Panc1 (cell line): ENCODE data around the gene CACNA1C. TPM values are rescaled to one million over a fixed set of nuclear protein-coding genes. Genes with fewer than 3 reads are reported as not detected.

ENCODE experiments used
- ATAC-seq: fragments of 200-7000 bp; cut with Tn5 transposase; 2 replicates; pipeline ENCODE4 v1.9.1; 2020; ENCODE audit warnings: mild to moderate bottlenecking, moderate library complexity
- BruUV-seq: library from RNA; stranded (reverse); fragments of 400-500 nt; replicated peaks from 2 replicates; lab custom pipeline; 2021; lab: Mats Ljungman, UMichigan
- CTCF ChIA-PET: fragments of 300-600 bp; sonication (Branson Sonifier 250); formaldehyde crosslinking; loops from one replicate; lab custom pipeline; 2022; ENCODE audit warnings: antibody characterized with exemption; lab: Charles Lee
- POLR2A ChIA-PET: fragments of 300-600 bp; sonication (Branson Sonifier 250); formaldehyde crosslinking; loops from one replicate; lab custom pipeline; 2022; ENCODE audit warnings: antibody characterized with exemption; lab: Charles Lee
- DNase-seq: peaks from one replicate; pipeline ENCODE4 v3.0.0-alpha.2; 2010; ENCODE audit warnings: low read depth, low spot score
- H3K27ac ChIP-seq: 2 replicates; pipeline ENCODE4 v1.5.1; 2011; ENCODE audit warnings: mild to moderate bottlenecking, low read length, inconsistent platforms
- H3K27me3 ChIP-seq: fragments of 200-500 bp; sonication (Bioruptor generic); 2 replicates; pipeline ENCODE4 v1.6.0; 2014; ENCODE audit warnings: low read length, inconsistent platforms; ENCODE audit not compliant: control insufficient read depth, insufficient read depth
- H3K36me3 ChIP-seq: fragments of 200-500 bp; sonication (Bioruptor generic); 2 replicates; pipeline ENCODE4 v1.5.1; 2014; ENCODE audit warnings: inconsistent platforms, mild to moderate bottlenecking, low read length, moderate library complexity; ENCODE audit not compliant: control insufficient read depth, insufficient read depth
- H3K4me1 ChIP-seq: 2 replicates; pipeline ENCODE4 v1.5.1; 2011; ENCODE audit warnings: inconsistent platforms, mild to moderate bottlenecking, low read length, moderate library complexity; ENCODE audit not compliant: control insufficient read depth, insufficient read depth
- H3K4me3 ChIP-seq, 2 experiments: 2 replicates each; pipeline ENCODE4 v1.5.1; 2011 to 2012; ENCODE audit warnings: low read depth in 2 of 2, low read length in 2 of 2, mild to moderate bottlenecking in 2 of 2, inconsistent platforms in 1 of 2, moderate library complexity in 1 of 2
- H3K9me3 ChIP-seq: fragments of 200-500 bp; sonication (Bioruptor generic); 2 replicates; pipeline ENCODE4 v1.5.1; 2014; ENCODE audit warnings: low read depth, mild to moderate bottlenecking, inconsistent platforms, low read length, moderate library complexity; ENCODE audit not compliant: control insufficient read depth, insufficient read depth
- POLR2AphosphoS5 ChIP-seq: IDR thresholded peaks from 2 replicates; pipeline ENCODE4 v1.6.1; 2012; ENCODE audit warnings: mild to moderate bottlenecking, low read depth, low read length, moderate library complexity
- SIN3A ChIP-seq: IDR thresholded peaks from 2 replicates; pipeline ENCODE4 v1.6.1; 2012; ENCODE audit warnings: low read depth, mild to moderate bottlenecking, low read length, moderate library complexity, borderline replicate concordance; ENCODE audit not compliant: insufficient read depth
- TCF7L2 ChIP-seq: IDR thresholded peaks from 2 replicates; pipeline ENCODE4 v1.6.1; 2011; ENCODE audit warnings: mild to moderate bottlenecking, low read depth, low read length, inconsistent platforms
- in situ Hi-C: cut with HindIII; loops from 2 replicates; pipeline ENCODE4 v1.10.0; 2016; ENCODE audit warnings: low sequenced_read_pairs, low pct_unique_long_range_greater_than_20kb
- intact Hi-C: fragments of 100-400 bp; cut with micrococcal nuclease; formaldehyde crosslinking; loops from one replicate; pipeline ENCODE4 v1.10.0; 2022; ENCODE audit not compliant: unreplicated experiment
- total RNA-seq: library from RNA; stranded (reverse); gene quantifications from one replicate; pipeline ENCODE4 v1.2.1, GENCODE V29; 2021; ENCODE audit not compliant: unreplicated experiment
- TF ChIP-seq, protein P1 (sequence below), 2 experiments: IDR thresholded peaks; 2 replicates each; pipeline ENCODE4 v1.6.1; 2011 to 2012; ENCODE audit warnings: low read depth in 2 of 2, control low read depth in 1 of 2, low read length in 1 of 2, mild to moderate bottlenecking in 1 of 2, moderate library complexity in 1 of 2; ENCODE audit not compliant: insufficient read depth in 1 of 2
- TF ChIP-seq, protein P2 (sequence below): fragments of 450-650 bp; IDR thresholded peaks from 2 replicates; pipeline ENCODE4 v1.5.1; 2017; ENCODE audit warnings: mild to moderate bottlenecking

Gene CACNA1C
- total RNA-seq, 1 experiment from 2014 or later = 0.03 TPM

DNA sequence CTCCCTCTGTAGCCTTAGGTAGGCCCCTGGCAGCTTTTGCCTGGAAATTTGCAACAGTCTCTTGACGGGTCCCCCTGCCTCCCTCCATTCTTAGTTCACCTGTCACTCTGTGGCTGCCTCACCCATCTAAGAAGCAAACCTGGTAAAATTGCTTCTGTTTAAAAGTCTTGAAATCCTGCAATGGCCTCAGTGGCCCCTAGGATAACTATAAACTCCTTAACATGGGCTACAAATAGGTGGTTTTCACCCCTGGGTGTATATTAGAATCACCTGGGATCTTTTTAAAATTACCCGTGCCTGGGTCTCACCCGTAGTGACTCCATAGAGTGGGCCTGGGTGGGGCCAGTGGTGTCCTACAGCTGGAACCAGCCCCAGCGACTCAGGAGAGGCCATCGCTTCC lies 332.7 kb downstream of the CACNA1C start:
- in situ Hi-C loops (no loop called here), intact Hi-C loops (no loop called here)
- H3K4me3 ChIP-seq = no peak overlapping the region
- ATAC-seq (no peak), DNase-seq (no peak)
- CTCF ChIA-PET = no interaction called here
- no peak overlapping the region for H3K27ac ChIP-seq
- POLR2A ChIA-PET = no interaction called here
- H3K9me3 ChIP-seq = no peaks in the 10 kb centered on the region
- no peaks in the 10 kb centered on the region for H3K36me3 ChIP-seq
- no peaks in the 10 kb centered on the region; the same call in 1 of the 2 replicates for H3K27me3 ChIP-seq
- TF ChIP-seq POLR2AphosphoS5 (no peak), TCF7L2 (no peak), SIN3A (no peak)
- TF ChIP-seq, protein P1, sequence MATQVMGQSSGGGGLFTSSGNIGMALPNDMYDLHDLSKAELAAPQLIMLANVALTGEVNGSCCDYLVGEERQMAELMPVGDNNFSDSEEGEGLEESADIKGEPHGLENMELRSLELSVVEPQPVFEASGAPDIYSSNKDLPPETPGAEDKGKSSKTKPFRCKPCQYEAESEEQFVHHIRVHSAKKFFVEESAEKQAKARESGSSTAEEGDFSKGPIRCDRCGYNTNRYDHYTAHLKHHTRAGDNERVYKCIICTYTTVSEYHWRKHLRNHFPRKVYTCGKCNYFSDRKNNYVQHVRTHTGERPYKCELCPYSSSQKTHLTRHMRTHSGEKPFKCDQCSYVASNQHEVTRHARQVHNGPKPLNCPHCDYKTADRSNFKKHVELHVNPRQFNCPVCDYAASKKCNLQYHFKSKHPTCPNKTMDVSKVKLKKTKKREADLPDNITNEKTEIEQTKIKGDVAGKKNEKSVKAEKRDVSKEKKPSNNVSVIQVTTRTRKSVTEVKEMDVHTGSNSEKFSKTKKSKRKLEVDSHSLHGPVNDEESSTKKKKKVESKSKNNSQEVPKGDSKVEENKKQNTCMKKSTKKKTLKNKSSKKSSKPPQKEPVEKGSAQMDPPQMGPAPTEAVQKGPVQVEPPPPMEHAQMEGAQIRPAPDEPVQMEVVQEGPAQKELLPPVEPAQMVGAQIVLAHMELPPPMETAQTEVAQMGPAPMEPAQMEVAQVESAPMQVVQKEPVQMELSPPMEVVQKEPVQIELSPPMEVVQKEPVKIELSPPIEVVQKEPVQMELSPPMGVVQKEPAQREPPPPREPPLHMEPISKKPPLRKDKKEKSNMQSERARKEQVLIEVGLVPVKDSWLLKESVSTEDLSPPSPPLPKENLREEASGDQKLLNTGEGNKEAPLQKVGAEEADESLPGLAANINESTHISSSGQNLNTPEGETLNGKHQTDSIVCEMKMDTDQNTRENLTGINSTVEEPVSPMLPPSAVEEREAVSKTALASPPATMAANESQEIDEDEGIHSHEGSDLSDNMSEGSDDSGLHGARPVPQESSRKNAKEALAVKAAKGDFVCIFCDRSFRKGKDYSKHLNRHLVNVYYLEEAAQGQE (IDR thresholded peaks at IDR 0.05; ENCODE audit: insufficient read depth in 1 of 2, low read depth in 2 of 2, low read length in 1 of 2) = no peak
- TF ChIP-seq, protein P2, sequence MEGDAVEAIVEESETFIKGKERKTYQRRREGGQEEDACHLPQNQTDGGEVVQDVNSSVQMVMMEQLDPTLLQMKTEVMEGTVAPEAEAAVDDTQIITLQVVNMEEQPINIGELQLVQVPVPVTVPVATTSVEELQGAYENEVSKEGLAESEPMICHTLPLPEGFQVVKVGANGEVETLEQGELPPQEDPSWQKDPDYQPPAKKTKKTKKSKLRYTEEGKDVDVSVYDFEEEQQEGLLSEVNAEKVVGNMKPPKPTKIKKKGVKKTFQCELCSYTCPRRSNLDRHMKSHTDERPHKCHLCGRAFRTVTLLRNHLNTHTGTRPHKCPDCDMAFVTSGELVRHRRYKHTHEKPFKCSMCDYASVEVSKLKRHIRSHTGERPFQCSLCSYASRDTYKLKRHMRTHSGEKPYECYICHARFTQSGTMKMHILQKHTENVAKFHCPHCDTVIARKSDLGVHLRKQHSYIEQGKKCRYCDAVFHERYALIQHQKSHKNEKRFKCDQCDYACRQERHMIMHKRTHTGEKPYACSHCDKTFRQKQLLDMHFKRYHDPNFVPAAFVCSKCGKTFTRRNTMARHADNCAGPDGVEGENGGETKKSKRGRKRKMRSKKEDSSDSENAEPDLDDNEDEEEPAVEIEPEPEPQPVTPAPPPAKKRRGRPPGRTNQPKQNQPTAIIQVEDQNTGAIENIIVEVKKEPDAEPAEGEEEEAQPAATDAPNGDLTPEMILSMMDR = no peak
- BruUV-seq = no TSS peak
- H3K4me1 ChIP-seq = no peaks in the 10 kb centered on the region

DNA sequence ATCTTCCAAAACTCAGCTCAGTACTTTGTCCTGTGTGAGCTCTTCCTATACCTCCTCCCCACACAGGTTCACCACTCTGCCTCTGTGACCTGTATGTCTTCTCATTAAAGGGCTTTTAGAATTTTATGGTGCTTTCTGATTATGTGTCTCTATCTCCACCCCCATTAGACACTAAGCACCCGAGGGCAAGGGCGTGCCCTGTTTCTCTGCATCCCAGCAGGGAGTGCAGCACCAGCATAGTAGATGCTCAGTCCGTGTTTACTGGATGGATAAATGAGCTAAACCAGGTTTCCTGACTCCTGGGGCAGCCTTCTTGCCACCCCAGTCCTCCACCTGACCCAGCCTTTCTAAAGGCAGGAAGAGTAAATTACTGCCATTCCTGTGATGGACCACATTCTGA lies 333.8 kb downstream of the CACNA1C start:
- no peak for ATAC-seq
- Histone ChIP-seq H3K36me3 (no peaks in the 10 kb centered on the region), H3K4me3 (no peak overlapping the region), H3K27me3 (no peaks in the 10 kb centered on the region; the same call in 1 of the 2 replicates), H3K4me1 (no peaks in the 10 kb centered on the region), H3K9me3 (no peaks in the 10 kb centered on the region), H3K27ac (no peak overlapping the region)
- intact Hi-C loops = no loop called here
- in situ Hi-C loops = no loop called here
- CTCF ChIA-PET = no interaction called here
- no TSS peak for BruUV-seq
- POLR2A ChIA-PET = interaction anchor here (0.6 kb wide), 1 partner anchor 26 kb away, joined by 3 read pairs; no protein-coding TSS in a partner anchor
- TF ChIP-seq, protein P1 (IDR thresholded peaks at IDR 0.05; ENCODE audit: insufficient read depth in 1 of 2, low read depth in 2 of 2, low read length in 1 of 2) = no peak
- no peak for TF ChIP-seq POLR2AphosphoS5
- DNase-seq = no peak
